Measurements from ENCODE around the gene SLFNL1.

- no peak for TF ChIP-seq POLR2A (IDR thresholded peaks at IDR 0.05; ENCODE audit: low read length)
- TF ChIP-seq, protein P1, sequence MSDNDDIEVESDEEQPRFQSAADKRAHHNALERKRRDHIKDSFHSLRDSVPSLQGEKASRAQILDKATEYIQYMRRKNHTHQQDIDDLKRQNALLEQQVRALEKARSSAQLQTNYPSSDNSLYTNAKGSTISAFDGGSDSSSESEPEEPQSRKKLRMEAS (IDR thresholded peaks at IDR 0.05): no peak
- TF ChIP-seq KDM1A (IDR thresholded peaks at IDR 0.05; ENCODE audit: low read depth): no peak
- no peak for TF ChIP-seq EP300 (IDR thresholded peaks at IDR 0.05)
- no peak for TF ChIP-seq CTCF (IDR thresholded peaks at IDR 0.05)
- TF ChIP-seq RARB (CRISPR knock-in tag; IDR thresholded peaks at IDR 0.05): no peak
- no peak for TF ChIP-seq RAD21 (conservative IDR thresholded peaks at IDR 0.05 in 1 of 2, IDR thresholded peaks at IDR 0.05 in 1 of 2)
- TF ChIP-seq HEYL (CRISPR knock-in tag; IDR thresholded peaks at IDR 0.05): no peak
- TF ChIP-seq CHD2 (IDR thresholded peaks at IDR 0.05; ENCODE audit: low read length, partially characterized antibody): no peak
- TF ChIP-seq CBX8 (IDR thresholded peaks at IDR 0.05): no peak
- no peak for TF ChIP-seq TFCP2L1 (CRISPR knock-in tag; IDR thresholded peaks at IDR 0.05)
- no peak for TF ChIP-seq ZFP36 (IDR thresholded peaks at IDR 0.05; ENCODE audit: borderline replicate concordance, partially characterized antibody)
- TF ChIP-seq, protein P2, sequence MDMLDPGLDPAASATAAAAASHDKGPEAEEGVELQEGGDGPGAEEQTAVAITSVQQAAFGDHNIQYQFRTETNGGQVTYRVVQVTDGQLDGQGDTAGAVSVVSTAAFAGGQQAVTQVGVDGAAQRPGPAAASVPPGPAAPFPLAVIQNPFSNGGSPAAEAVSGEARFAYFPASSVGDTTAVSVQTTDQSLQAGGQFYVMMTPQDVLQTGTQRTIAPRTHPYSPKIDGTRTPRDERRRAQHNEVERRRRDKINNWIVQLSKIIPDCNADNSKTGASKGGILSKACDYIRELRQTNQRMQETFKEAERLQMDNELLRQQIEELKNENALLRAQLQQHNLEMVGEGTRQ (IDR thresholded peaks at IDR 0.05): no peak
Measured at GRCh38 chr1:40986328-40986783, 35.2 kb downstream of the SLFNL1 start.
